Vagina (tissue), 2 donors: ENCODE data around the gene ASB15.

ENCODE experiments used
- POLR2A ChIP-seq, 2 donors: fragments of 450-650 bp; IDR thresholded peaks; one replicate each; pipeline ENCODE4 v1.6.1; 2017; ENCODE audit warnings: antibody characterized with exemption in 2 of 2, mild to moderate bottlenecking in 2 of 2, moderate library complexity in 2 of 2
- POLR2AphosphoS5 ChIP-seq, 2 donors: sonication (generic); formaldehyde crosslinking; IDR thresholded peaks; one replicate each; pipeline ENCODE4 v1.9.0; 2017; ENCODE audit warnings: antibody characterized with exemption in 2 of 2, mild to moderate bottlenecking in 2 of 2, low read depth in 1 of 2; ENCODE audit not compliant: insufficient read depth in 1 of 2

GRCh38 chr7:123669485-123669884, 67.9 kb downstream of the ASB15 start:
- TF ChIP-seq POLR2AphosphoS5 (IDR thresholded peaks at IDR 0.05; ENCODE audit: insufficient read depth in 1 of 2, low read depth in 1 of 2) = no peak
- TF ChIP-seq POLR2A (IDR thresholded peaks at IDR 0.05) = no peak
